ENCODE measurements around the gene FKTN. TPM values are rescaled to one million over a fixed set of nuclear protein-coding genes. Genes with fewer than 3 reads are reported as not detected.

The FKTN gene
- polyA plus RNA-seq, 1 experiment: 8.2 TPM

- no peaks in the 10 kb centered on the region for H3K36me3 ChIP-seq (ENCODE audit: control insufficient read depth, insufficient read depth, low read length)
- no peak overlapping the region for H3K4me3 ChIP-seq (ENCODE audit: low read depth, low read length)
- TF ChIP-seq CTCF (IDR thresholded peaks at IDR 0.05; ENCODE audit: insufficient read depth, low read depth, low read length): no peak
- H3K27me3 ChIP-seq (ENCODE audit: control insufficient read depth, insufficient read depth, low read length): no peaks in the 10 kb centered on the region; the same call in 1 of the 2 replicates
- ChIA-PET CTCF (interaction anchor here (1.0 kb wide), 1 partner anchor 45 kb away, joined by 3 read pairs; no protein-coding TSS in a partner anchor), POLR2A (no interaction called here)
- DNase-seq (ENCODE audit: low read depth): no peak
These were observed 116.0 kb downstream of the FKTN start for GRCh38 chr9:105673850-105674387.

GRCh38 chr9:105676351-105676923 is 118.5 kb downstream of the FKTN start:
- Histone ChIP-seq H3K4me3 (ENCODE audit: low read depth, low read length) (no peak overlapping the region), H3K36me3 (ENCODE audit: control insufficient read depth, insufficient read depth, low read length) (no peaks in the 10 kb centered on the region), H3K27me3 (ENCODE audit: control insufficient read depth, insufficient read depth, low read length) (0 out of 2 replicates have a peak, but pooled peaks cover 1% of the 10 kb centered on the region)
- ChIA-PET CTCF (interaction anchor here (0.6 to 1.3 kb wide), 3 partner anchors 14 to 202 kb away, joined by 3 read pairs; no protein-coding TSS in a partner anchor), POLR2A (no interaction called here)
- TF ChIP-seq CTCF (IDR thresholded peaks at IDR 0.05; ENCODE audit: insufficient read depth, low read depth, low read length): no peak
- DNase-seq (ENCODE audit: low read depth): no peak

GRCh38 chr9:105678163-105678562 is 120.2 kb downstream of the FKTN start:
- TF ChIP-seq CTCF (IDR thresholded peaks at IDR 0.05; ENCODE audit: insufficient read depth, low read depth, low read length): no peak
- CTCF ChIA-PET: interaction anchor here (0.6 to 1.5 kb wide), 2 partner anchors 11 to 199 kb away, joined by 3 to 4 read pairs; no protein-coding TSS in a partner anchor
- no peak for DNase-seq (ENCODE audit: low read depth)
- POLR2A ChIA-PET: no interaction called here
- Histone ChIP-seq H3K4me3 (ENCODE audit: low read depth, low read length) (no peak overlapping the region), H3K36me3 (ENCODE audit: control insufficient read depth, insufficient read depth, low read length) (no peaks in the 10 kb centered on the region), H3K27me3 (ENCODE audit: control insufficient read depth, insufficient read depth, low read length) (0 out of 2 replicates have a peak, but pooled peaks cover 1% of the 10 kb centered on the region)

GRCh38 chr9:105678781-105679180 is 120.8 kb downstream of the FKTN start:
- 0 out of 2 replicates have a peak, but pooled peaks cover 1% of the 10 kb centered on the region for H3K27me3 ChIP-seq (ENCODE audit: control insufficient read depth, insufficient read depth, low read length)
- CTCF ChIA-PET: no interaction called here
- H3K4me3 ChIP-seq (ENCODE audit: low read depth, low read length): no peak overlapping the region
- POLR2A ChIA-PET: no interaction called here
- DNase-seq (ENCODE audit: low read depth): no peak
- no peaks in the 10 kb centered on the region for H3K36me3 ChIP-seq (ENCODE audit: control insufficient read depth, insufficient read depth, low read length)
- TF ChIP-seq CTCF (IDR thresholded peaks at IDR 0.05; ENCODE audit: insufficient read depth, low read depth, low read length): no peak

GRCh38 chr9:105679257-105680022 is 121.5 kb downstream of the FKTN start:
- H3K27me3 ChIP-seq (ENCODE audit: control insufficient read depth, insufficient read depth, low read length): 0 out of 2 replicates have a peak, but pooled peaks cover 1% of the 10 kb centered on the region
- H3K4me3 ChIP-seq (ENCODE audit: low read depth, low read length): no peak overlapping the region
- POLR2A ChIA-PET: no interaction called here
- CTCF ChIA-PET: interaction anchor here (1.0 to 2.2 kb wide), 2 partner anchors 11 to 15 kb away, joined by 3 to 6 read pairs; partner anchors contain the start of gene TMEM38B
- TF ChIP-seq CTCF (IDR thresholded peaks at IDR 0.05; ENCODE audit: insufficient read depth, low read depth, low read length): no peak
- no peak for DNase-seq (ENCODE audit: low read depth)
- H3K36me3 ChIP-seq (ENCODE audit: control insufficient read depth, insufficient read depth, low read length): no peaks in the 10 kb centered on the region
